Ishikawa (cell line): ENCODE results near the gene PDGFB.

Experiments used
- EP300 ChIP-seq: IDR thresholded peaks from 2 replicates; pipeline ENCODE4 v1.6.1; 2012; ENCODE audit warnings: borderline replicate concordance
- FOXM1 ChIP-seq: IDR thresholded peaks from 2 replicates; pipeline ENCODE4 v1.6.1; 2012; ENCODE audit warnings: low read depth, borderline replicate concordance
- RAD21 ChIP-seq: IDR thresholded peaks from 2 replicates; pipeline ENCODE4 v1.6.1; 2012; ENCODE audit warnings: low read depth
- ZBTB7A ChIP-seq: IDR thresholded peaks from 2 replicates; pipeline ENCODE4 v1.6.1; 2012; ENCODE audit warnings: low read depth

DNA sequence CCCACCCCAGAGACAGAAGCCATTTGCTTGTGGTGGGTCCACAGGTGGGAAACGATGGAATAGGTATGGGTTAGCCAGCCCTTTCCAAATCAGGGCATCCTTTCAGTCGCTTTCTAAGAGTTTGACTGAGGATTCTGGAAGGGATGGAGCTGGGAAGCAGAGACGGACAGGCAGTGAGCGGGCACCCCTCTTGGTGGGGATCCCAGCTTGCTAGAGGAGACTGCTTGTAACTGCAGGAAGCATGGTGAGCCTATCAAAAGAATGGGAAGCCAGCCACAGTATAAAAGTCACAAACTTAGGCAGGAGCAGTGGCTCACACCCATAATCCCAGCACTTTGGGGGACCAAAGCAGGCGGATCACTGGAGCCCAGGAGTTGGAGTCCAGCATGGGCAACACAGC, 6.1 kb upstream of the PDGFB start:
- no peak for TF ChIP-seq RAD21
- TF ChIP-seq EP300 = no peak
- no peak for TF ChIP-seq FOXM1
- TF ChIP-seq ZBTB7A = no peak
